Gastroesophageal sphincter (tissue), 4 donors: ENCODE results near the gene RIMS4. TPM values are rescaled to one million over a fixed set of nuclear protein-coding genes. Genes with fewer than 3 reads are reported as not detected.

ENCODE experiments used
- ATAC-seq: fragments of 150-250 bp; one replicate; pipeline ENCODE4 v1.9.1; 2016; ENCODE audit warnings: mild to moderate bottlenecking, moderate library complexity
- H3K27ac ChIP-seq, 4 donors: fragments of 200-600 bp; sonication (generic) in 3 of 4; 1 replicate in 3 of 4; 2 replicates in 1 of 4; pipeline ENCODE4 v1.5.1; 2016 to 2019
- H3K27me3 ChIP-seq: fragments of 200-600 bp; sonication (generic); one replicate; pipeline ENCODE4 v1.5.1; 2019
- H3K36me3 ChIP-seq, 2 donors: fragments of 200-600 bp; sonication (generic); one replicate each; pipeline ENCODE4 v1.5.1; 2019; ENCODE audit warnings: control low read depth in 1 of 2
- H3K4me1 ChIP-seq, 3 donors: fragments of 200-600 bp; sonication (generic); 1 replicate in 2 of 3; 2 replicates in 1 of 3; pipeline ENCODE4 v1.5.1; 2016 to 2019; ENCODE audit warnings: control low read depth in 2 of 3
- H3K4me3 ChIP-seq, 2 donors: fragments of 200-600 bp; sonication (generic); one replicate each; pipeline ENCODE4 v1.5.1; 2019; ENCODE audit warnings: mild to moderate bottlenecking in 1 of 2, moderate library complexity in 1 of 2
- H3K9me3 ChIP-seq, 3 donors: fragments of 200-600 bp; sonication (generic); one replicate each; pipeline ENCODE4 v1.5.1; 2017 to 2019; ENCODE audit warnings: control low read depth in 2 of 3
- EP300 ChIP-seq: sonication (generic); formaldehyde crosslinking; IDR thresholded peaks from one replicate; pipeline ENCODE4 v1.6.1; 2017; ENCODE audit warnings: antibody characterized with exemption, mild to moderate bottlenecking
- POLR2A ChIP-seq, 2 donors: fragments of 450-650 bp; IDR thresholded peaks; one replicate each; pipeline ENCODE4 v1.6.1; 2017; ENCODE audit warnings: antibody characterized with exemption in 2 of 2, mild to moderate bottlenecking in 2 of 2, moderate library complexity in 1 of 2
- POLR2AphosphoS5 ChIP-seq: sonication (generic); formaldehyde crosslinking; IDR thresholded peaks from one replicate; pipeline ENCODE4 v1.6.1; 2017; ENCODE audit warnings: antibody characterized with exemption
- WGBS, 2 donors: methylation state at CpG; one replicate each; pipeline ENCODE4 v1.1.5; 2018; ENCODE audit warnings: low coverage in 1 of 2; 5-methylcytosine and 5-hydroxymethylcytosine counted together
- total RNA-seq, 4 donors: library from RNA; depleted of rRNA; stranded (reverse); fragments of >200 nt; gene quantifications; one replicate each; pipeline ENCODE4 v1.1.0, GENCODE V29; 2016
- TF ChIP-seq, protein P1 (sequence below), 4 experiments: fragments of 200-600 bp in 2 of 4; fragments of 450-650 bp in 2 of 4; sonication (generic) in 1 of 4; IDR thresholded peaks; one replicate each; pipeline ENCODE4 v1.5.1; 2017 to 2019; ENCODE audit warnings: antibody characterized with exemption in 4 of 4, mild to moderate bottlenecking in 2 of 4, moderate library complexity in 2 of 4

Gene RIMS4
- total RNA-seq, 4 donors from 2014 or later: 1.2 to 4.6 (median 2.4) TPM

- Histone ChIP-seq H3K4me1 (peaks cover 0 to 74% (median 15%) of the 10 kb centered on the region in 3 donors), H3K27ac (peak overlapping the region; percentile 25 to 73 (median 62)), H3K4me3 (no peak overlapping the region), H3K27me3 (no peaks in the 10 kb centered on the region), H3K36me3 (no peaks in the 10 kb centered on the region), H3K9me3 (no peaks in the 10 kb centered on the region)
- WGBS, 2 donors: 73% methylated on average over 4 to 6 of the region's 7 CpGs
- TF ChIP-seq EP300: no peak
- TF ChIP-seq, protein P1, sequence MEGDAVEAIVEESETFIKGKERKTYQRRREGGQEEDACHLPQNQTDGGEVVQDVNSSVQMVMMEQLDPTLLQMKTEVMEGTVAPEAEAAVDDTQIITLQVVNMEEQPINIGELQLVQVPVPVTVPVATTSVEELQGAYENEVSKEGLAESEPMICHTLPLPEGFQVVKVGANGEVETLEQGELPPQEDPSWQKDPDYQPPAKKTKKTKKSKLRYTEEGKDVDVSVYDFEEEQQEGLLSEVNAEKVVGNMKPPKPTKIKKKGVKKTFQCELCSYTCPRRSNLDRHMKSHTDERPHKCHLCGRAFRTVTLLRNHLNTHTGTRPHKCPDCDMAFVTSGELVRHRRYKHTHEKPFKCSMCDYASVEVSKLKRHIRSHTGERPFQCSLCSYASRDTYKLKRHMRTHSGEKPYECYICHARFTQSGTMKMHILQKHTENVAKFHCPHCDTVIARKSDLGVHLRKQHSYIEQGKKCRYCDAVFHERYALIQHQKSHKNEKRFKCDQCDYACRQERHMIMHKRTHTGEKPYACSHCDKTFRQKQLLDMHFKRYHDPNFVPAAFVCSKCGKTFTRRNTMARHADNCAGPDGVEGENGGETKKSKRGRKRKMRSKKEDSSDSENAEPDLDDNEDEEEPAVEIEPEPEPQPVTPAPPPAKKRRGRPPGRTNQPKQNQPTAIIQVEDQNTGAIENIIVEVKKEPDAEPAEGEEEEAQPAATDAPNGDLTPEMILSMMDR (IDR thresholded peaks at IDR 0.05): no peak
- no peak for TF ChIP-seq POLR2A (IDR thresholded peaks at IDR 0.05)
- TF ChIP-seq POLR2AphosphoS5: no peak
- ATAC-seq: no peak
These were observed 67.2 kb downstream of the RIMS4 start for GRCh38 chr20:44743080-44743701.

- Histone ChIP-seq H3K36me3 (no peaks in the 10 kb centered on the region), H3K9me3 (no peaks in the 10 kb centered on the region), H3K27me3 (no peaks in the 10 kb centered on the region), H3K4me1 (peaks cover 0 to 67% (median 13%) of the 10 kb centered on the region in 3 donors), H3K27ac (peak overlapping the region; percentile 25 to 73 (median 62)), H3K4me3 (no peak overlapping the region)
- 67 to 77% methylated on average over 3 to 6 of the region's 14 CpGs for WGBS, 2 donors
- TF ChIP-seq POLR2A (IDR thresholded peaks at IDR 0.05) (no peak), POLR2AphosphoS5 (no peak), EP300 (no peak)
- TF ChIP-seq, protein P1 (IDR thresholded peaks at IDR 0.05): no peak
- ATAC-seq: no peak
These were observed 67.9 kb downstream of the RIMS4 start for GRCh38 chr20:44742304-44743079.

DNA sequence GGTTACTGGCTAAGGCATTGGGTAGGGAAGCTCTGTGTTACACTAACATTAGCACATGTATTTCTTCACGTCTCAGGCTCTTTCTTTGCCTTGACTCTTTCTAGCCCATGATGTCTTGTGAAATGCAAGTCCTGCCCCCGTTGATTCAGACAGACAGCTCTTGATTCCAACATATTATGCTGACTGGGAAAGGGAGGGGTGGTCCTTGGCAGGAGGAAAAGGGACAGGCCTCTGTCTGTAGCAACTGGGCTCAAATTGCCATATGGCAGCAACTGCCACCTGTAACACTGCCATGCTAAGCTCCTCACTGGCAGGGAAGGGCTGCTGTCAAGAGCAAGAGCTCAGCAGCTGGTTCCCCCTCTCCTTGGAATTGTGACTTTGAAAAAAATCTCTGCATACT, 70.4 kb downstream of the RIMS4 start:
- TF ChIP-seq POLR2A (IDR thresholded peaks at IDR 0.05) (no peak), POLR2AphosphoS5 (no peak), EP300 (no peak)
- TF ChIP-seq, protein P1 (IDR thresholded peaks at IDR 0.05): no peak
- H3K36me3 ChIP-seq: no peaks in the 10 kb centered on the region
- H3K27me3 ChIP-seq: no peaks in the 10 kb centered on the region
- no peak for ATAC-seq
- no peaks in the 10 kb centered on the region for H3K9me3 ChIP-seq
- H3K4me1 ChIP-seq: peaks cover 0 to 56% (median 0%) of the 10 kb centered on the region in 3 donors
- 20 to 50% methylated on average over 1 of the region's 2 CpGs for WGBS, 2 donors
- H3K27ac ChIP-seq: peak overlapping the region in 1 of 4 donors; percentile 6
- no peak overlapping the region for H3K4me3 ChIP-seq

- Histone ChIP-seq H3K36me3 (no peaks in the 10 kb centered on the region), H3K4me1 (peaks cover 0 to 56% (median 0%) of the 10 kb centered on the region in 3 donors), H3K9me3 (no peaks in the 10 kb centered on the region), H3K27ac (peak overlapping the region in 1 of 4 donors; percentile 37), H3K4me3 (no peak overlapping the region), H3K27me3 (no peaks in the 10 kb centered on the region)
- 46 to 60% methylated on average over 3 to 5 of the region's 7 CpGs for WGBS, 2 donors
- TF ChIP-seq, protein P1 (IDR thresholded peaks at IDR 0.05): no peak
- TF ChIP-seq POLR2AphosphoS5: no peak
- TF ChIP-seq EP300: no peak
- no peak for TF ChIP-seq POLR2A (IDR thresholded peaks at IDR 0.05)
- ATAC-seq: peak; percentile 59
These were observed 71.4 kb downstream of the RIMS4 start for GRCh38 chr20:44738813-44739477.
